HG03439 (cell line): Measurements from ENCODE around the gene MDFIC.

ENCODE experiments used
- ATAC-seq: cut with Tn5 transposase; IDR thresholded peaks from one replicate; pipeline ENCODE4 v1.9.1; 2021; ENCODE audit warnings: mild to moderate bottlenecking, moderate library complexity; ENCODE audit not compliant: unreplicated experiment

Gene MDFIC

GRCh38 chr7:114988755-114989375 lies 67.0 kb downstream of the MDFIC start:
- ATAC-seq, result no peak

- ATAC-seq, result no peak
Observed at GRCh38 chr7:114989531-114989930, 67.6 kb downstream of the MDFIC start.

GRCh38 chr7:114997487-114998404 lies 75.9 kb downstream of the MDFIC start:
- ATAC-seq, result no peak

- ATAC-seq, result no peak
Observed at GRCh38 chr7:115004121-115004520, 82.2 kb downstream of the MDFIC start.

GRCh38 chr7:115005251-115005650 lies 83.4 kb downstream of the MDFIC start:
- ATAC-seq, result no peak

GRCh38 chr7:115005953-115006352 lies 84.1 kb downstream of the MDFIC start:
- ATAC-seq, result no peak

GRCh38 chr7:115007751-115008150 lies 85.9 kb downstream of the MDFIC start:
- ATAC-seq, result no peak

GRCh38 chr7:115008465-115009114 lies 86.7 kb downstream of the MDFIC start:
- peak; percentile 42 for ATAC-seq

GRCh38 chr7:115009139-115009538 lies 87.2 kb downstream of the MDFIC start:
- peak; percentile 47 for ATAC-seq

- ATAC-seq, result no peak
Observed at GRCh38 chr7:115009736-115010440, 88.0 kb downstream of the MDFIC start.

GRCh38 chr7:115010441-115010820 lies 88.5 kb downstream of the MDFIC start:
- no peak for ATAC-seq

GRCh38 chr7:115013886-115014285 lies 92.0 kb downstream of the MDFIC start:
- no peak for ATAC-seq

- ATAC-seq, result no peak
Observed at GRCh38 chr7:115014794-115015193, 92.9 kb downstream of the MDFIC start.

- ATAC-seq, result no peak
Observed at GRCh38 chr7:115015619-115016018, 93.7 kb downstream of the MDFIC start.

GRCh38 chr7:115019882-115020605 lies 98.2 kb downstream of the MDFIC start:
- ATAC-seq, result no peak

- ATAC-seq, result no peak
Observed at GRCh38 chr7:115023219-115023618, 101.3 kb downstream of the MDFIC start.

- ATAC-seq, result no peak
Observed at GRCh38 chr7:115024276-115024675, 102.4 kb downstream of the MDFIC start.

- no peak for ATAC-seq
Observed at GRCh38 chr7:115032715-115033703, 111.1 kb downstream of the MDFIC start.

GRCh38 chr7:115033917-115034459 lies 112.1 kb downstream of the MDFIC start:
- ATAC-seq, result no peak
